Testis (tissue), 2 donors: ENCODE results near the gene NOTUM.

Experiments used
- CTCF ChIP-seq, 3 experiments: fragments of 450-650 bp in 2 of 3; fragments of 200-600 bp in 1 of 3; sonication (generic) in 1 of 3; IDR thresholded peaks; one replicate each; pipeline ENCODE4 v1.5.1; 2016 to 2019; ENCODE audit warnings: antibody characterized with exemption in 3 of 3, mild to moderate bottlenecking in 2 of 3, moderate library complexity in 1 of 3
- POLR2A ChIP-seq: fragments of 450-650 bp; IDR thresholded peaks from one replicate; pipeline ENCODE4 v1.6.1; 2017; ENCODE audit warnings: antibody characterized with exemption, mild to moderate bottlenecking, moderate library complexity

- no peak for TF ChIP-seq CTCF (IDR thresholded peaks at IDR 0.05)
- no peak for TF ChIP-seq POLR2A
Observed at GRCh38 chr17:81990836-81991683, 30.1 kb upstream of the NOTUM start.
